PC-3 (cell line): Measurements from ENCODE around the gene COL5A2. TPM values are rescaled to one million over a fixed set of nuclear protein-coding genes. Genes with fewer than 3 reads are reported as not detected.

Experiments
- ATAC-seq: fragments of 200-7000 bp; cut with Tn5 transposase; 2 replicates; pipeline ENCODE4 v1.9.1; 2020; ENCODE audit warnings: mild to moderate bottlenecking, moderate library complexity
- BruUV-seq: library from RNA; stranded (reverse); fragments of 400-500 nt; replicated peaks from 2 replicates; lab custom pipeline; 2021; lab: Mats Ljungman, UMichigan
- CTCF ChIA-PET: fragments of 300-600 bp; sonication (Branson Sonifier 250); formaldehyde crosslinking; loops from one replicate; lab custom pipeline; 2022; ENCODE audit warnings: antibody characterized with exemption; lab: Charles Lee
- POLR2A ChIA-PET: fragments of 300-600 bp; sonication (Branson Sonifier 250); formaldehyde crosslinking; loops from one replicate; lab custom pipeline; 2022; ENCODE audit warnings: antibody characterized with exemption; ENCODE audit not compliant: unreplicated experiment; lab: Charles Lee
- DNase-seq: peaks from one replicate; pipeline ENCODE4 v3.0.0-alpha.2; 2015
- H2AFZ ChIP-seq: fragments of 300-600 bp; sonication (generic); 2 replicates; pipeline ENCODE4 v1.6.0; 2016; ENCODE audit warnings: antibody characterized with exemption, low read length
- H3F3A ChIP-seq: fragments of 300-600 bp; sonication (generic); one replicate; pipeline ENCODE4 v1.6.0; 2017; ENCODE audit warnings: antibody characterized with exemption, low read length, control low read depth, mild to moderate bottlenecking; ENCODE audit not compliant: unreplicated experiment
- H3K27ac ChIP-seq: fragments of 300-600 bp; sonication (generic); 2 replicates; pipeline ENCODE4 v1.5.1; 2016; ENCODE audit warnings: mild to moderate bottlenecking, low read length
- H3K27me3 ChIP-seq: fragments of 300-600 bp; sonication (generic); 2 replicates; pipeline ENCODE4 v1.6.1; 2016; ENCODE audit warnings: low read length, mixed read lengths
- H3K36me3 ChIP-seq: fragments of 300-600 bp; sonication (generic); 2 replicates; pipeline ENCODE4 v1.6.1; 2016; ENCODE audit warnings: low read depth, mixed run types, low read length, mixed read lengths
- H3K4me1 ChIP-seq: fragments of 300-600 bp; sonication (generic); 2 replicates; pipeline ENCODE4 v1.5.1; 2016; ENCODE audit warnings: low read length; ENCODE audit not compliant: insufficient read depth
- H3K4me2 ChIP-seq: fragments of 300-600 bp; sonication (generic); 2 replicates; pipeline ENCODE4 v1.6.0; 2016; ENCODE audit warnings: low read length
- H3K4me3 ChIP-seq: fragments of 300-600 bp; sonication (generic); 2 replicates; pipeline ENCODE4 v1.5.1; 2016; ENCODE audit warnings: mild to moderate bottlenecking, low read length, mixed read lengths
- H3K79me2 ChIP-seq: fragments of 300-600 bp; sonication (generic); 2 replicates; pipeline ENCODE4 v1.6.1; 2017; ENCODE audit warnings: low read length, mixed read lengths
- H3K9ac ChIP-seq: fragments of 300-600 bp; sonication (generic); 2 replicates; pipeline ENCODE4 v1.6.0; 2016; ENCODE audit warnings: mild to moderate bottlenecking, low read length
- H3K9me2 ChIP-seq: fragments of 300-600 bp; sonication (generic); replicated peaks from 2 replicates; pipeline ENCODE4 v1.6.1; 2016; ENCODE audit warnings: mixed run types, low read length, mixed read lengths
- H3K9me3 ChIP-seq: fragments of 300-600 bp; sonication (generic); 2 replicates; pipeline ENCODE4 v1.6.1; 2016; ENCODE audit warnings: low read length, mixed read lengths
- H4K20me1 ChIP-seq: fragments of 300-600 bp; sonication (generic); 2 replicates; pipeline ENCODE4 v1.6.1; 2016; ENCODE audit warnings: low read length, mixed read lengths
- EZH2 ChIP-seq: fragments of 300-600 bp; sonication (generic); IDR thresholded peaks from one replicate; pipeline ENCODE4 v1.6.1; 2017; ENCODE audit warnings: antibody characterized with exemption, mild to moderate bottlenecking, low read length; ENCODE audit not compliant: unreplicated experiment
- EZH2phosphoT487 ChIP-seq: fragments of 300-600 bp; sonication (generic); IDR thresholded peaks from 2 replicates; pipeline ENCODE4 v1.6.1; 2018; ENCODE audit warnings: mild to moderate bottlenecking, antibody characterized with exemption, low read length, borderline replicate concordance
- intact Hi-C: fragments of 100-400 bp; cut with micrococcal nuclease; formaldehyde crosslinking; loops from 2 replicates; pipeline ENCODE4 v1.9.0; 2023
- total RNA-seq: library from RNA; depleted of rRNA; stranded (reverse); fragments of >200 nt; gene quantifications from 2 replicates; pipeline ENCODE4 v1.2.3, GENCODE V29; 2014
- TF ChIP-seq, protein P1 (sequence below): fragments of 300-600 bp; sonication (generic); conservative IDR thresholded peaks from 2 replicates; pipeline ENCODE4 v1.5.1; 2017; ENCODE audit warnings: antibody characterized with exemption, low read depth, mild to moderate bottlenecking, low read length

COL5A2 gene
- total RNA-seq, 1 experiment from 2014 or later, result 56.2 TPM

DNA sequence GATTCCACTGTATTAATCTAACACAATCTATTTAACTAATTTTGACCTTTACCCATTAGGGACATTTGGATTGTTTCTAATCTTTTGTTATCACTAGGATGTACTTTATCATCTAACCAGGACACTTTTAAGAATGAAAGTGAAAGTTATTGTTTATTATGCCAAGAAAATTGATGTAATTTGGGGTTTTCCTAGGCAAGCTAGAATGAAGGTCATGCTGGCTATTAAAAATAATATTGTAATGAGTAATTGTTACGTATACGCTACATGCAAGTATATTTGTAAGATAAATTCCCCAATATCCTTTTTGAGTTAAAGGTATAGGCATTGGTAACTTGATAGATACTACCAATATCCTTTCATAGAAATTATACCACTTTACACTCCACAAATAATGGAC lies 74.6 kb downstream of the COL5A2 start:
- H3K4me1 ChIP-seq, result peaks cover 34% of the 10 kb centered on the region
- peak; percentile 59 for DNase-seq
- no peaks in the 10 kb centered on the region for H3K9me3 ChIP-seq
- no peaks in the 10 kb centered on the region for H3K9me2 ChIP-seq
- peak overlapping the region; percentile 33 for H3K27ac ChIP-seq
- CTCF ChIA-PET, result no interaction called here
- no peaks in the 10 kb centered on the region for H3F3A ChIP-seq
- H3K27me3 ChIP-seq, result no peaks in the 10 kb centered on the region
- H3K79me2 ChIP-seq, result no peaks in the 10 kb centered on the region
- intact Hi-C loops, result loop anchor here (5.0 kb wide), 1 partner anchor 67 kb away; no protein-coding TSS in a partner anchor
- H3K4me3 ChIP-seq, result no peak overlapping the region
- BruUV-seq, result no TSS peak
- peak overlapping the region; percentile 35; the same call in 1 of the 2 replicates for H3K9ac ChIP-seq
- H2AFZ ChIP-seq, result no peak overlapping the region
- POLR2A ChIA-PET, result no interaction called here
- H4K20me1 ChIP-seq, result no peaks in the 10 kb centered on the region
- ATAC-seq, result peak; percentile 40
- 0 out of 2 replicates have a peak, but pooled peaks cover 2% of the 10 kb centered on the region for H3K36me3 ChIP-seq
- peak overlapping the region; percentile 54 for H3K4me2 ChIP-seq
- TF ChIP-seq EZH2phosphoT487, result no peak
- TF ChIP-seq, protein P1, sequence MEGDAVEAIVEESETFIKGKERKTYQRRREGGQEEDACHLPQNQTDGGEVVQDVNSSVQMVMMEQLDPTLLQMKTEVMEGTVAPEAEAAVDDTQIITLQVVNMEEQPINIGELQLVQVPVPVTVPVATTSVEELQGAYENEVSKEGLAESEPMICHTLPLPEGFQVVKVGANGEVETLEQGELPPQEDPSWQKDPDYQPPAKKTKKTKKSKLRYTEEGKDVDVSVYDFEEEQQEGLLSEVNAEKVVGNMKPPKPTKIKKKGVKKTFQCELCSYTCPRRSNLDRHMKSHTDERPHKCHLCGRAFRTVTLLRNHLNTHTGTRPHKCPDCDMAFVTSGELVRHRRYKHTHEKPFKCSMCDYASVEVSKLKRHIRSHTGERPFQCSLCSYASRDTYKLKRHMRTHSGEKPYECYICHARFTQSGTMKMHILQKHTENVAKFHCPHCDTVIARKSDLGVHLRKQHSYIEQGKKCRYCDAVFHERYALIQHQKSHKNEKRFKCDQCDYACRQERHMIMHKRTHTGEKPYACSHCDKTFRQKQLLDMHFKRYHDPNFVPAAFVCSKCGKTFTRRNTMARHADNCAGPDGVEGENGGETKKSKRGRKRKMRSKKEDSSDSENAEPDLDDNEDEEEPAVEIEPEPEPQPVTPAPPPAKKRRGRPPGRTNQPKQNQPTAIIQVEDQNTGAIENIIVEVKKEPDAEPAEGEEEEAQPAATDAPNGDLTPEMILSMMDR, result no peak
- TF ChIP-seq EZH2, result no peak

DNA sequence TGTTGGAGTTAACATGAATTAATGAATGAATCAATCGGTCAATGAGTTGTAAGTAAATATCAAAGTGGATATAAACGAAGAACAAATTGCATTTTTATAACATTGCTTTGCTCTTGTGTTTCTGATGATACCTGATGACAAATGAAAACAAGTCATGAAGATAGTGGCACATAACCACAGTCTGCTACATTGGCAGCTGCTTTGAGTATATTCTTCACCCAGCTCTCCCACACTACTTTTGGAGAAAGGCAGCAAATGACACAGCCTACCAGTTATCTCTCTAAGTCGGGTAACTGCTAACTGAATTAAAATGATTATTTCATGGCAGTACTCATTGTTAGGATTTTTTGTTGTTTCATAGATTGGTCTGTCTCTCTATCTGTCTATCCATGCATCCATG lies 76.8 kb downstream of the COL5A2 start:
- Histone ChIP-seq H3F3A (no peaks in the 10 kb centered on the region), H3K4me2 (no peak overlapping the region), H4K20me1 (no peaks in the 10 kb centered on the region), H3K36me3 (peaks cover 7% of the 10 kb centered on the region; the same call in 1 of the 2 replicates), H3K27ac (no peak overlapping the region), H3K27me3 (no peaks in the 10 kb centered on the region), H3K9ac (no peak overlapping the region), H3K9me2 (no peaks in the 10 kb centered on the region), H3K9me3 (no peaks in the 10 kb centered on the region), H2AFZ (no peak overlapping the region), H3K79me2 (no peaks in the 10 kb centered on the region), H3K4me3 (no peak overlapping the region), H3K4me1 (peaks cover 35% of the 10 kb centered on the region)
- DNase-seq, result no peak
- ATAC-seq, result no peak
- TF ChIP-seq EZH2phosphoT487 (no peak), EZH2 (no peak)
- TF ChIP-seq, protein P1, result no peak
- intact Hi-C loops, result no loop called here
- ChIA-PET CTCF (no interaction called here), POLR2A (no interaction called here)
- BruUV-seq, result no TSS peak

DNA sequence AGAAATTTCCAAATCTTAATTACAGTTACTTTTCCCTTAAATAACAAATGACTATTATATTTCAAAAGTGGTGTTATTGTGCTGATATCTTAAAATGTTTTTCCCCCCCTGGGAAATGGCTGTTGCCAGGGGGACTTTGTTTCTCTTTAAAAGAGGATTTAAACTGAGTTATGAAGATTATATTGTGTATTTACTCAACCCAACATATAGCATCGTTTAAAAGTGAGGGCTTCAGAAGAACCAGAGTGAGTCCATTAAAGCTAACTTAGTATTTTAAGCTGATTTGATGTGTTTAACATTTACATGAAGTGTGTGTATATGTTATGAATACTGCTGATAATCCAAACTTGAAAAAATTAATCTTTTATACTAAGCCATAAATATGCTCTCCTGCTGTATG lies 81.6 kb downstream of the COL5A2 start:
- TF ChIP-seq EZH2phosphoT487, result no peak
- TF ChIP-seq, protein P1, result no peak
- no peak for TF ChIP-seq EZH2
- H3K27me3 ChIP-seq, result no peaks in the 10 kb centered on the region
- no peaks in the 10 kb centered on the region for H3K79me2 ChIP-seq
- ChIA-PET CTCF (no interaction called here), POLR2A (no interaction called here)
- no peak overlapping the region for H3K27ac ChIP-seq
- no TSS peak for BruUV-seq
- no peaks in the 10 kb centered on the region for H4K20me1 ChIP-seq
- H3K9me3 ChIP-seq, result no peaks in the 10 kb centered on the region
- H3K36me3 ChIP-seq, result peaks cover 4% of the 10 kb centered on the region; the same call in 1 of the 2 replicates
- peaks cover 34% of the 10 kb centered on the region for H3K4me1 ChIP-seq
- H3K9me2 ChIP-seq, result no peaks in the 10 kb centered on the region
- DNase-seq (no peak), ATAC-seq (no peak)
- intact Hi-C loops, result loop anchor here (2.0 kb wide), 1 partner anchor 125 kb away; no protein-coding TSS in a partner anchor
- H3K9ac ChIP-seq, result no peak overlapping the region
- no peak overlapping the region for H3K4me2 ChIP-seq
- no peaks in the 10 kb centered on the region for H3F3A ChIP-seq
- no peak overlapping the region for H2AFZ ChIP-seq
- H3K4me3 ChIP-seq, result no peak overlapping the region
